ENCODE measurements around the gene LYSMD2.

- no peak for TF ChIP-seq POLR2A (IDR thresholded peaks at IDR 0.05)
- TF ChIP-seq CTCF (IDR thresholded peaks at IDR 0.05): no peak
Measured at GRCh38 chr15:51750792-51751696, 13.6 kb upstream of the LYSMD2 start, which contains the start of gene TMOD2.
